HG02623 (cell line): ENCODE results near the gene EGLN2.
"Not testable (repeated sequence)": the region's sequence is repeated elsewhere in the genome, so short reads cannot be mapped to it uniquely, and the experiment has no call there.

Experiments
- ATAC-seq: cut with Tn5 transposase; IDR thresholded peaks from one replicate; pipeline ENCODE4 v1.9.1; 2021; ENCODE audit warnings: moderate library complexity; ENCODE audit not compliant: unreplicated experiment

Gene EGLN2

DNA sequence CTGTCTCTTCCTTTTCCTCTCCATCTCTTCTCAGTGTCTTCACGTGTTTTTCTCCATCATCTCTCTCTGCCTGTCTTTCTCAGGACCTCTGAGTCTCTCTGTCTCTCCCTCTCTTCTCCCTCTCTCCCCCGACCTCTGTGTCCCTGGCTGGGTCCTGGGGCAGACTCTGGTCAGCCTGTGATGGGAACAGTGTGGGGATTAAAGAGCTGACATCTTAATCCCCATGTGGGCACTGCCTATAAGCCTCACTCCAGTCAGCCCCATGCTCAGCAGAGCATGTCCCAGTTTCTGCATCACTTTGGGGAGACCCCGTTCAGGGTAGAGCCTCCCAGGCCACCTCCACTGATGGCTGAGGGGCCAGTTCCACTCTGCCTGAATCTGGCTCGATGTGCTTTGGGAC lies 16.2 kb downstream of the EGLN2 start:
- ATAC-seq: no peak

DNA sequence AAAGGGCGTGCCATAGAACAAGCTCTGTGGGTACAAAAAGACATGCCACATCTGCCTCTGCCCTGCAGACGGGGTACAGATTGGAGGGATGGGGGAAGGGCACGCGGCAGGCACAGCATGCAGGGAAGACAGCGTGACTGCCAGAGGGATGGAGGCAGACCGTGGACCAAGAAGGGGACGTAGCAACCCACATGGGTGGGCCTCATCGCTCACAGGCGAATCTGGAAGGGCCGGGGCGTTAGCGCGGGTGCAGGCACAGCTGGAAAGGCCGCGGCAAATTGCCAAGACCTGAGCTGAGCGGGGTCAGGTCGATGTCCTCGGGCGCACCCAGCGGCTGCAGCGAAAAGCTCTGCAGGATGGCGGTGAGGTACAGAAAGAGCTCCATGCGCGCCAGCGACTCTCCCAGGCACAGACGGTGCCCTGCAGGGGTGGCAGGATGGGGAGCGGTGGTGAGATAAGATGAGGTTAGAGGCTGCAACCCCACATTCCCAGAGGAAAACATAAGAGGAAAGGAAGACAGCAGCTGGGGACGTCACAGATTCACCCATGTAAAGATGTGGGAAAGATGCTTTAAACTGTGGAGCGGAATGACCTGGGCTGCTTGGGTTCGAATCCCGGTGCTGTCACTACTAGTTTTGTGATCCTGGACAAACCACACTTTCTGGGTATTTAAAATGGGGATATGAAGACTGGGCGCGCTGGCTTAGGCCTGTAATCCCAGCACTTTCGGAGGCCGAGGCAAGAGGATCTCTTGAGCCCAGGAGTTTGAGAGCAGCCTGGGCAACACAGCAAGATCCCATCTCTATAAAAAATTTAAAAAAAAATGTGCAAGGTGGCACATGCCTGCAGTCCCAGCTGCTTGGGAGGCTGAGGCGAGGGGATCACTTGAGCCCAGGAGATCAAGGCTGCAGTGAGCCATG lies 19.7 kb downstream of the EGLN2 start:
- ATAC-seq: not testable (repeated sequence)

DNA sequence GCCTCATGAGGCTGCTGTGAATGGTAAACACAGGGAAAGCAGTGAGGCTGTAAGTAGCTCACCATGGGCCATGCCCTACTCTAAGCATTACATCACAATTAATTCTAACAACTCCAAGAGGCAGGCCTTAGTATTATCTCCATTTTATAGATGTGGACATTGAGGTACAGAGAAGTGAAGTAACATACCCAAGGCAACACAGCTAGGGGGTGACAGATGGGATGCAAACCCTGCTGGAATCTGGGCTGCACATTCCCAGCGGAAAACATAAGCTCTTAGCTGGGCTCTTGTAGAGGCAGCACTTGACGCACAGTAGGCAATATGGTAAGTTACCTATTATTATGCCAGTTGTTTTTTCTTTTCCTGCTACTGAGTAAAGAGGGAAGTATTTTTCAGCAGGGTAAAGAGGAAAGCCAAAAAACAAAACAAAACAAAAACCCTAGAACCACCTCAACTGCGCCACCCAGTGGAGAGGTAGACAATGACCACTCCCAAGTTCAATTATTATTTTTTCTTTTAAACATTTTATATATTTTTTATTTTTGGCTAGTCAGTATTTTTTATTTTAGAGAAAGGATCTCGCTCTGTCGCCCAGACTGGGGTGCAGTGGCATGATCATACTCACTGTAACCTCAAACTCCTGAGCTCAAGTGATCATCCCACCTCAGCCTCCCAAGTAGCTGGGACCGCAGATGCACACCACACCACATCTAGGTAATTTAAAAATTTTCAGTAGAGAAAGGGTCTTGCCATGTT lies 20.7 kb downstream of the EGLN2 start:
- not testable (repeated sequence) for ATAC-seq

DNA sequence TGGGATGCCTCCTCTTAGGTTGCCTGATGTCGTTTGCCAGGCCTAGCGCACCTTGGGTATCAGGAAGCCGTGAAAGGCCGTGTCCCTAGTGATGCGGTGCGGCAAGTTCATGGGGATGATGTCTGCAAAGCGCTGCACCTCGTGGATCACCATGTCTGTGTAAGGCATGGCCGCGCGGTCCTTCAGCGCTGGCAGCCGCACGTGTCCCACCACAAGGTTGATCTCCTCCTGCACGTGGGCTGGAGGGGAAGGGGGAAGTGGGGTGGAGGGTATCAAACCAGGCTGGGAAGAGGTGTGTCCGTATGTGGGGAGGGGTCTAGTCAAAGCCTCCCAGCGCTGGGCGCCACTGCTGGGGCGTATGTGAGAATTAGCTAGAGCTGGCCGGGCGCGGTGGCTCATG lies 23.2 kb downstream of the EGLN2 start:
- no peak for ATAC-seq

DNA sequence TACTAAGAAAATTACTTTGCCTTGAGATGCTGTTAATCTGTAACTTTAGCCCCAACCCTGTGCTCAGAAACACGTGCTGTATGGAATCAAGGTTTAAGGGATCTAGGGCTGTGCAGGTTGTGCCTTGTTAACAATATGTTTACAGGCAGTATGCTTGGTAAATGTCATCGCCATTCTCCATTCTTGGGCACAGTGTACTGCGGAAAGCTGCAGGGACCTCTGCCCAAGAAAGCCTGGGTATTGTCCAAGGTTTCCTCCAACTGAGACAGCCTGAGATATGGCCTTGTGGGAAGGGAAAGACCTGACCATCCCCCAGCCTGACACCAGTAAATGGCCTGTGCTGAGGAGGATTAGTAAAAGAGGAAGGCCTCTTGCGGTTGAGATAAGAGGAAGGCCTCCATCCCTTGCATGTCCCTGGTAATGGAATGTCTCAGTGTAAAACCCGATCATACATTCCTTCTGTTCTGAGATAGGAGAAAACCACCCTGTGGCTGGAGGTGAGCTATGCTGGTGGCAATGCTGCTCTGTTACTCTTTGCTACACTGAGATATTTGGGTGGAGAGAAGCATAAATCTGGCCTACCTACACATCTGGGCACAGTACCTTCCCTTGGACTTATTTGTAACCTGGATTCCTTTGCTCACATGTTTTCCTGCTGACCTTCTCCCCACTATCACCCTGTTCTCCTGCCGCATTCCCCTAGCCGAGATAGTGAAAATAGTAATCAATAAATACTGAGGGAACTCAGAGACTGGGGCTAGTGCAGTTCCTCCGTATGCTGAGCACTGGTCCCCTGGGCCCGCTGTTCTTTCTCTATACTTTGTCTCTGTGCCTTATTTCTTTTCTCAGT lies 23.9 kb downstream of the EGLN2 start:
- not testable (repeated sequence) for ATAC-seq

DNA sequence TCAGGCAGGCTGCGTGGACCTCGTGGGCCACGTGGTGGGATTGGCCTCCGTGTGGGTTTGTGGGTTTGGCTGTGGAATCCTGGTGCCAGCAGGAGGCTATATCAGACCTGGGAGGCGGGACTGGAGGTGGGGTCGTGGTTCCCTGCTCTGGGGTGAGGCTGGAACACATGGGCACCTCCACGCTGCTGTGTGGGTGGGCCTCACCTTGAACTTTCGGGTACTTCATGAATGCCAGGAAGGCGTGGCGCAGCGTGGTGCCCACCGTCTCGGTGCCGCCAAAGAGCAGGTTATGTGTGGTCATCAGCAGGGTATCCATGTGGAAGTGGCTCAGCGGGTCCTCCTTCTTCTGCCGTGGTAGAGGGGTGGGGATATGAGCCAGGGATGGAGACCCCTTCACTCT lies 25.9 kb downstream of the EGLN2 start:
- not testable (repeated sequence) for ATAC-seq

DNA sequence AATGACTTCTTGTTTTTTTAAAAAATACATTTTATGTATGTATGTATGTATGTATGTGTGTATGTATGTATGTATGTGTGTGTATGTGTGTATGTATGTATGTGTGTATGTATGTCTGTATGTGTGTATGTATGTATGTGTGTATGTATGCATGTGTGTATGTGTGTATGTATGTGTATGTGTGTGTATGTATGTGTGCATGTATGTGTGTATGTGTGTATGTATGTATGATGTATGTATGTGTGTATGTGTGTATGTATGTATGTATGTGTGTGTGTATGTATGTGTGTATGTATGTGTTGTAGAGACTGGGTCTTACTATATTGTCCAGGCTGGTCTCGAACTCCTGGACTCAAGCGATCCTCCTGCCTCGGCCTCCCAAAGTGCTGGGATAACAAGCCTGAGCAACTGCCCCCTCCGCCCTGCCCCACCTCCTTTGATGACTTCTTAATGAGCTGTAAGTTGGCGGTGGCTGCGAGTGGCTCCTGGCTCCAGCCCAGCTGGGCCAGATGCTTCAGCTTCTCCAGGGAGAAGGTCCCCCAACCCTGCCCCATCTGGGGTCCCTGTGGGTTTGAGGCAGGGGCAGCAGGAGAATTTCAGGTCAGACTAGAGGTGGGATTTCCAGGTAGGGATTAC lies 26.6 kb downstream of the EGLN2 start:
- ATAC-seq: not testable (repeated sequence)

DNA sequence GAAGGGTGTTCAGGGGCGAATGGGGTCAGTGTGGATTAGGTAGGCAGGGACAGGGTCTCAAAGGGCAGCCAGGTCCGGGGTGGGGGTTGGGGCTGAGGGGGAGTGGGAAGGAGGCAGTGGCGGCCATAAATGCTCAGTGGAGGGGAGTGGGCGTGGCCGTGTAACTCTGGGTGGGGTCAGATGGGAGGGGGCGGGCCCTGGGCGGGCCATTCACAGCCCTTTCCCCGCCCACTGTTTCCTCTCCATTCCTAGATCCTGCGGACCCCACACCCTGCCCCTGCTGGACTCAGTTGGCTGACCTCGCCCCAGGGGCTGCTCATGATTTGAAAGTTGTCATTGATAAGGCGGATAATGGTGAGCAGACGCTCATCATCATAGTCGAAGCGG lies 27.3 kb downstream of the EGLN2 start:
- ATAC-seq: not testable (repeated sequence)

DNA sequence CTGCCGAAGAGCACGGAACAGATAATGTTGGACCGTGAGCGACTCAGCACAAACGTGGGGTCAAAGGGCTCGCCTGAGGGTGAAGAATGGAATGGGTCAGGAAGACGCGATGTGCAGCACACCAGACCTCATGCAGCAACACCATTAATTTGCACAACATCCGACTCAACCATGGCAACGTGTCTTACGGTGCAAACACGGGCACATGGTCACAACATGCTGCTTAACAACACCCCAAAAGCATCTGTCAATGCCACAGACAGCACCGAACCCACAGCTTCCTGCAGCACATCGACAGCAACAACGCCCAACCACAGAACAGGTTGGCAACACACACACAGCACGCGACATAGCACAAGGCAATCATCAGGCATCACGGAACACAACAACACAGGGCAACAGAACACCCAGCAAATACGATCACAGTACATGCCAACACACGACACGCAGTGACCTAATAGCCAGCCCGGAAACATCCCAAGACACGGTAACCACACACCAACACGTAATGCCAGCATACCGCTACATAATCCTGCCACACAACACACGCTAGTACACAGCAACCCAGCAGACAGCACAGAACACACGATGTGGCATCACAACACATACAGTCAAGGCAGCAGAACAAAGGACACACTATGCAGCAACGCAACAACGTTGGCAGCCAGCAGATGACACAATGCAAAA lies 27.9 kb downstream of the EGLN2 start:
- ATAC-seq: not testable (repeated sequence)

DNA sequence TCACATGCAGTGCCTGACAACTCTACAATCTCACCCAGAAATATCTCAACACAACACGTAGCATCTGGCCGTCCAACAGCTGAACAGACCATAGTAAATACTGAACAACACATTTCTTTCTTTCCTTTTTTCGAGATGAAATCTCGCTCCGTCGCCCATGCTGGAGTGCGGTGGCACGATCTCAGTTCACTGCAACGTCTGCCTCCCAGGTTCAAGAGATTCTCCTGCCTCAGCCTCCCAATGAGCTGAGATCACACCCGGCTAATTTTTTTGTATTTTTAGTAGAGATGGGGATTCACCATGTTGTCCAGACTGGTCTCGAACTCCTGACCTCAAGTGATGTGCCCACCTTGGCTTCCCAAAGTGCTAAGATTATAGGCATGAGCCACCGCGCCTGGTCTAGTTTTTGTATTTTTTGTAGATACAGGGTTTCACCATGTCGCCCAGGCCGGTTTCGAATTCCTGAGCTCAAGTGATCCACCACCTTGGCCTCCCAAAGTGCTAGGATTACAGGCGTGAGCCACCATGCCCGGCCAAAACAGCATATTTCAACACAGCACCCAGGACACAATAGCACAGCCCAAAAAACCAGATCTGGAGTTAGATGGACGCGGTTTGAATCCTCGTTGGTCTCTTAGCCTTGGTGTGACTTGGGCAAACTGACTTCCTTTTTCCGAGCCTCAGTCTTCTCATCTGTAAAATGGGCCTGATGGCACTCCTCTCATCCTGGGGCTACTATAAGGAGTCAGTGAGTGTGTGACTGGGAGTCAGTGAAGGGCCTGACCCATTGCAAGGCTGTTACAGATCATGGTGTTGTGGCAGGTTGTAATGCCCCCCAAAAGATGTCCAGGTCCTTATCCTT lies 28.6 kb downstream of the EGLN2 start:
- ATAC-seq: no peak

DNA sequence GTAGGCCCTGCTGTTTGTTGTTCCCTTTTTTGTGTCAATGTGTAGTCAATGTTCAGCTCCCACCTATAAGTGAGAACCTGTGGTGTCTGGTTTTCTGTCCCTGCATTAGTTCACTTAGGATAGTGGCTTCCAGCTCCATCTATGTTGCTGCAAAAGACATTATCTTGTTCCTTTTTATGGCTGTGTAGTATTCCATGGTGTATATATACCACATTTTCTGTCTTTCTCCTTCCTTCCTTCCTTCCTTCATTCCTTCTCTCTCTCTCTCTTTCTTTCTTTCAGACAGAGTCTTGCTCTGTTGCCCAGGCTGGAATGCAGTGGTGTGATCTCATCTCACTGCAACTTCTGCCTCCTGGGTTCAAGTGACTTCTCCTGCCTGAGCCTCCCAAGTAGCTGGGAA lies 30.2 kb downstream of the EGLN2 start:
- ATAC-seq: no peak

DNA sequence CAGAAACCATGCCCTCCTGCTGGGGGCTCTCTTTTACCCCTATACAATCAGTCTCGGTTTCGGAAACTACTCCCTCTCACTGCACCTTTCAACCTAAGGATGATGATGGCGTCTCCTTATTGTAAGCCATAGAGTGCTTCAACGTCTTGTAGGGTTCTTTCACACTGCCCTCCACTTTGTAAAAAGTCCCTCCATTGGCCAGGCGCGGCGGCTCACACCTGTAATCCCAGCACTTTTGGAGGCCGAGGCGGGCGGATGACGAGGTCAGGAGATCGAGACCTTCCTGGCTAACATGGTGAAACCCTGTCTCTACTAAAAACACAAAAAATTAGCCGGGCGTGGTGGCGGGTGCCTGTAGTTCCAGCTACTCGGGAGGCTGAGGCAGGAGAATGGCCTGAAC lies 31.8 kb downstream of the EGLN2 start:
- ATAC-seq: not testable (repeated sequence)

DNA sequence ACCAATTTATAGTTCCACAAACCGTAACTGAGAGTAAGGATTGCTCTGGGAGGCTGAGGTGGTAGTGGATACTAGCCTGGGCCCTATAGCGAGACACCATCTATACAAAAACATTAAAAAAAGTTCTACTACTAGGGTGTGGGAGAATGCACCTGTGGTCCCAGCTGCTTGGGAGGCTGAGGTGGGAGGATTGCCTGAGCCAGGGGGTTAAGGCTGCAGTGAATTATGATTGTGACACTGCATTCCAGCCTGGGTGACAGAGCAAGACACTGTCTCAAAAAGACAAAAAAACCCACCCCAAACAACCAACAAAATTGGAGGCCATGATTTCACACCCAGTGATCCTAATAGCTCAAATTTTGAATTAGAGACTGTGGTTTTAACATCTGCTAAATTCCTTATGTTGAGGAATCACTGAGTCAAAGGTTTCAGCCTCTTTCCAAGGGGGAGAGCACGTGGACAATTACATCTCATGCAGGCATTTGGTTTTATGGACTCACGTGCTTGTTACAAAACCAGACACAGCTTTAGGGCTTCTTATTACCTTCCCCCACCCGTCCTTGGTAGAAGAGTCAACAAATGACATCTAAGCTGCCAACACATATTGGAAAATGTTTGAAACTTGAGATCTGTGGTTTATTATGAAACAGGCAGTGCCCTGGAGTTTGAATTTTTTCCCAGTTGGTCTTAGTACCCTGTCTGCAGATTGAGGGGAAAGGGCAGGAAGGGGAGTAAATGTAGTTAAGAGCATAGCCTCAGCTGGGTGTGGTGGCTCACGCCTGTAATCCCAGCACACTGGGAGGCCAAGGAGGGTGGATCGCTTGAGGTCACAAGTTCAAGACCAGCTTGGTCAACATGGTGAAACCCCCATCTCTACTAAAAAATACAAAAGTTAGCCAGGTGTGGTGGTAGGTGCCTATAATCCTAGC lies 32.8 kb downstream of the EGLN2 start:
- no peak for ATAC-seq

DNA sequence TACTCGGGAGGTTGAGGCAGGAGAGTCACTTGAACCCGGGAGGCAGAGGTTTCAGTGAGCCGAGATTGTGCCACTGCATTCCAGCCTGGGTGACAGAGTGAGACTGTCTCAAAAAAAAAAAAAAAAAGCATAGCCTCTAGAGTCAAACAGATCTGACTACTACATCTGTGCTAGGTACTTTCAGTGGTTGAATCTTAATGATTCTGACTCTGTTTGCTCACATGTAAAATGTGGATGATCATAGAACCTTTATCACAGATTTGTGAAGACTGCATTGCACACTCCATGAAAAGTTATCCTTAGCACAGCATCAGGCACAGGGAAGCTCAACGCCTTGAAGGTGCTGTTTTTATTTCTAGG lies 33.4 kb downstream of the EGLN2 start:
- not testable (repeated sequence) for ATAC-seq

DNA sequence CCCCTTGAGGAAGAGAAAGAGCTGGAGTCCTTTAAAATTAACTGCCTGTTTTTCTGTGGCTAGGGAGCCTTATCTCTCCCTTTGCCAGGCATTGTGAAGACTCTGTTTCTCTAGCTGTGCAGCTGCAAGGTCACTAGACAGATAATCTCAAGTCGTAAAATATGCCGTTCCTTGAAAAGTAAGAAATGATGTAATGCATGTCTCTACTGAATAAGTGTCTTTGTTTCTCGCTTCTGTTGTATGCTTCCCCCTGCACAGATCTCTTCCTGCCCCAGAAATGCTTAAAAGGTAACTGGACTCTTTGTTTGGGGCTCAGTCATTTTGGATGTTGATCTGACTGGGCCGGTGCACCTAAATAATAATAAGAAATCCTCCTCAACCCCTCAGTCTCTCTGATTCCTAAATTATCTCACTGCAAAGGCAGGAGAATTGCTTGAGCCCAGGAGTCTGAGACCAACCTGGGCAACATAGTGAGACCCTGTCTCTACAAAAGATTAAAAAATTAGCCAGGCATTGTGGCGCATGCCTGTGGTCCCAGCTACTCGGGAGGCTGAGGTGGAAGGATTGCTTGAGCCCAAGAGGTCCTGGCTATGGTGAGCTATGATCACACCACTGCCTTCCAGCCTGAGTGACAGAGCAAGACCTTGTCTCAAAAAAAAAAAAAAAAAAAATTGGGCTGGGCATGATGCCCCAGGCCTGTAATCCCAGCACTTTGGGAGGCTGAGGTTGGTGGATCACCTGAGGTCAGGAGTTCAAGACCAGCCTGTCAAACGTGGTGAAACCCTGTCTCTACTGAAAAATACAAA lies 34.9 kb downstream of the EGLN2 start:
- ATAC-seq: not testable (repeated sequence)

DNA sequence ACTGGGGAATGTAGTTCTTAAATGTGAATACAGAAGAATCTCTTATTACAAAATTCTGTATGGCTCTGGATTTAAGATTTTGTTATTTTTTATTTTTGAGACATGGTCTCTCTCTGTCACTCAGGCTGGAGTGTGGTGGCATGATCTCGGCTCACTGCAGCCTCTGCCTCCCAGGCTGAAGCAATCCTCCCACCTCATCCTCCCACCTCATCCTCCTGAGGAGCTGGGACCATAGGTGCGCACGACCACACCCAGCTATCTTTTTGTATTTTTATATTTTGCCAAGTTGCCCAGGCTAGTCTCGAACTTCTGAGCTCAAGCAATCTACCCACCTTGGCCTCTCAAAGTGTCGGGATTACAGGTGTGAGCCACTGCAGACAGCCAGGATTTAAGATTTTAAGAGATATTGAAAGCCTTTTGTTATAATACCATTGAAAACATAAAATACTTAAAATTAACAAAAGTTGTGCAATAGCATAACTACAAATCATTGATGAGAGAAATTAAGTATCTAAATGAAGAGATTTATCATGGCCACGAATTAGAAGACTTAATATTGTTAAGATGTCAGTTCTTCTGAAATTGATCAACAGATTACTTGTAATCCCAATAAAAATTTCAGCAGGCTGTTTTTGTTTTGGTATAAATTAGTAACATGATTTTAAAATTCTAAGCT lies 37.9 kb downstream of the EGLN2 start:
- no peak for ATAC-seq

DNA sequence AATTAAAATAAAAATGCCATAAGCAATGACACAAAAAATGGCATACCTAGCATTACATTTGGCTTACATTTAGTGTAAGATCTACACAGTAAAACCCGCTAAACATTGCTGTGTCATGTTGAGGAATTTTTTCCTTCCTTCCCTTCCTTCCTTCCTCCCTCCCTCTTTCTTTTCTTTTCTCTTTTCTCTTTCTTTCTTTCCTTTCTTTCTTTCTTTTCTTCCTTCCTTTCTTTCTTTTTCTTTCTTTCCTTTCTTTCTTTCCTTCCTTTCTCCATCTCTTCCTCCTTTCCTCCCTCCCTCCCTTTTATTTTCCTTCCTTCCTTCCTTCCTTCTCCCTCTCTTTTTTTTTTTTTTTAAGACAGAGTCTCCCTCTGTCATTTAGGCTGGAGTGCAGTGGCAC lies 39.5 kb downstream of the EGLN2 start:
- ATAC-seq: not testable (repeated sequence)
